ENCODE measurements around the gene CARD10. TPM values are rescaled to one million over a fixed set of nuclear protein-coding genes. Genes with fewer than 3 reads are reported as not detected.
A peak's percentile ranks its signal among the peaks of the same experiment; 100 is the strongest.
"Not testable (repeated sequence)": the region's sequence is repeated elsewhere in the genome, so short reads cannot be mapped to it uniquely, and the experiment has no call there.

CARD10 gene
- polyA plus RNA-seq, 1 of the 3 experiments (the other 2 are of a cell fraction): 14.5 TPM

- TF ChIP-seq YY1 (IDR thresholded peaks at IDR 0.05; ENCODE audit: low read depth) (no peak), RAD21 (IDR thresholded peaks at IDR 0.05; ENCODE audit: low read length) (no peak), EZH2phosphoT487 (IDR thresholded peaks at IDR 0.05; ENCODE audit: borderline replicate concordance, low read depth) (no peak), FOXM1 (IDR thresholded peaks at IDR 0.05; ENCODE audit: low read depth) (no peak), CHD2 (IDR thresholded peaks at IDR 0.05; ENCODE audit: low read length, partially characterized antibody) (no peak)
These were observed 23.7 kb upstream of the CARD10 start (continued) for GRCh38 chr22:37542959-37543358.

- not testable (repeated sequence) for DNase-seq; H3K9me2 ChIP-seq; H3K27ac ChIP-seq (ENCODE audit: low read depth in 2 of 2, low read length in 1 of 2); H3K27me3 ChIP-seq (ENCODE audit: insufficient read depth); H3K79me2 ChIP-seq (ENCODE audit: insufficient read depth); H4K20me1 ChIP-seq (ENCODE audit: insufficient read depth); H3K36me3 ChIP-seq (replicated peaks in 1 of 2; ENCODE audit: control insufficient read depth in 1 of 2, insufficient read depth in 2 of 2, low read length in 1 of 2); H3K9ac ChIP-seq; H3K9me3 ChIP-seq; H3K4me3 ChIP-seq (ENCODE audit: low read depth in 2 of 2, low read length in 1 of 2); H3F3A ChIP-seq (replicated peaks; ENCODE audit: insufficient read depth)
- Histone ChIP-seq H3K4me1 (ENCODE audit: control insufficient read depth in 1 of 2, insufficient read depth in 2 of 2, low read depth in 1 of 2, low read length in 1 of 2) (peaks cover 13 to 16% of the 10 kb centered on the region in 2 experiments; a peak in 3 of 4 replicates), H2AFZ (ENCODE audit: low read depth) (0 out of 2 replicates have a peak overlapping the region, but pooled peaks have one; percentile 54), H3K4me2 (0 out of 2 replicates have a peak overlapping the region, but pooled peaks have one; percentile 52)
- CTCF ChIA-PET: interaction anchor here (0.9 to 16.4 kb wide), 8 partner anchors 23 to 226 kb away, joined by 3 to 647 read pairs (median 4); partner anchors contain the start of gene CDC42EP1
- POLR2A ChIA-PET: interaction anchor here (0.9 kb wide), 1 partner anchor 23 kb away, joined by 3 read pairs; no protein-coding TSS in a partner anchor
- WGBS (ENCODE audit: low lambda C conversion rate): 93% methylated on average over 4 of the region's 4 CpGs
These were observed 23.2 kb upstream of the CARD10 start for GRCh38 chr22:37542416-37542815.

DNA sequence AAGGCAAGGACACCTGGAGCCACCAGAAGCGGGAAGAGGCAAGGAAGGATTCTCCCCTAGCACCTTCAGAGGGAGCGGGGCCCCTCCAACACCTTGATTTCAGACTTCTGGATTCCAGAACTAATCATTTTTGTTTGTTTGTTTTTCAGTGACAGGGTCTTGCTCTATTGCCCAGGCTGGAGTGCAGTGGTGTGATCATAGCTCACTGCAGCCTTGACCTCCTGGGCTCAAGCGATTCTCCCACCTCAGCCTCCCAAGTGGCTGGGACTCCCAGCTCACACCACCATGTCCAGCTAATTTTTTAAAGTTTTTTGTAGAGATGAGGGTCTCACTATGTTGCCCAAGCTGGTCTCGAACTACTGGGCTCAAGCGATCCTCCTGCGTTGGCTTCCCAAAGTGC lies 20.6 kb upstream of the CARD10 start:
- DNase-seq; H3K36me3 ChIP-seq (replicated peaks in 1 of 2; ENCODE audit: control insufficient read depth in 1 of 2, insufficient read depth in 2 of 2, low read length in 1 of 2); H3F3A ChIP-seq (replicated peaks; ENCODE audit: insufficient read depth); H3K4me3 ChIP-seq (ENCODE audit: low read depth in 2 of 2, low read length in 1 of 2); H3K9me2 ChIP-seq; H3K27me3 ChIP-seq (ENCODE audit: insufficient read depth); H3K9ac ChIP-seq; H3K27ac ChIP-seq (ENCODE audit: low read depth in 2 of 2, low read length in 1 of 2); H3K79me2 ChIP-seq (ENCODE audit: insufficient read depth); POLR2A ChIA-PET; H3K4me2 ChIP-seq; H3K9me3 ChIP-seq; H4K20me1 ChIP-seq (ENCODE audit: insufficient read depth): not testable (repeated sequence)
- Histone ChIP-seq H3K4me1 (ENCODE audit: control insufficient read depth in 1 of 2, insufficient read depth in 2 of 2, low read depth in 1 of 2, low read length in 1 of 2) (peaks cover 10 to 11% of the 10 kb centered on the region in 2 experiments; a peak in 3 of 4 replicates), H2AFZ (ENCODE audit: low read depth) (peak overlapping the region; percentile 29; the same call in 1 of the 2 replicates)
- CTCF ChIA-PET: interaction anchor here (0.8 to 16.4 kb wide), 21 partner anchors 10 to 281 kb away, joined by 3 to 647 read pairs (median 4); partner anchors contain the start of genes CARD10, CDC42EP1 and LGALS2
- WGBS (ENCODE audit: low lambda C conversion rate): 97% methylated on average over 6 of the region's 6 CpGs

DNA sequence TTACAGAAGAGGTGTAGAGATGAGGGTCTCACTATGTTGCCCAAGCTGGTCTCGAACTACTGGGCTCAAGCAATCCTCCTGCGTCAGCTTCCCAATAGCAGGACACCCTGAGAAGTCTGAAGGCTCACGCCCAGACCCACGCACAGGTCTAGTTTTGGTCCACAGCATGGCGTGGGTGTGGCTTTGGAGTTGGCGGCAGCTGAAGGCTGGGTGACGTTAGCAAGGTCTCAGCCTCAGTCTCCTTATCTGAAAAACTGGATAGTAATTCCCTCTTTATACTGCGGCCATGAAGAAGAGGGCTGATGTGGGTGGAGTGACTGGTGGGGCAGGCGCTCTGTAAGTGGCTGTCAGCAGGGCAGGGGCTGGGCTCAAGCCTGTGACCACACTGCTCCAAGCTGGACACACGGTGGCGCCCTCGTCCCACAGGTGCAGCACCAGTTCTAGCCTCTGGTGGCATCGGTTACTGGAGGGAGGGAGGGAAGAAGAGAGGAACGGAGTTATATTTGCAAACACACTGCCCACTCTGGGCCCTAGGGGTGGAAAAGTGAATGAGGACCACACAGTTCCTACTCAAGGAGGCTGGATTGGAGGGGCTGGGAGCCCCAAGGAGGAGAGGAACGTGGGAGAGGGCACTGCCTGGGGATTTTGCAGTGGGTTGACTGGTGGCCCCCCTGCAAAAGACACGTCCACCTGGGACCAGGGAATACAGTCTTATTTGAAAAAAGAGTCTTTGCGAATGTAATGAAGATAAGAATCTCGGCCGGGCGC lies 19.6 kb upstream of the CARD10 start:
- H3K9ac ChIP-seq: no peak overlapping the region
- H3K79me2 ChIP-seq (ENCODE audit: insufficient read depth): no peaks in the 10 kb centered on the region
- WGBS (ENCODE audit: low lambda C conversion rate): 23% methylated on average over 16 of the region's 20 CpGs
- peak overlapping the region in 1 of 2 experiments; percentile 40; a peak in 1 of 4 replicates for H3K4me3 ChIP-seq (ENCODE audit: low read depth in 2 of 2, low read length in 1 of 2)
- ChIA-PET CTCF (interaction anchor here (0.6 to 16.4 kb wide), 40 partner anchors 10 to 224 kb away, joined by 3 to 647 read pairs (median 4); partner anchors contain the start of genes CARD10, CDC42EP1 and LGALS2), POLR2A (no interaction called here)
- no peaks in the 10 kb centered on the region for H3K36me3 ChIP-seq (replicated peaks in 1 of 2; ENCODE audit: control insufficient read depth in 1 of 2, insufficient read depth in 2 of 2, low read length in 1 of 2)
- no peaks in the 10 kb centered on the region for H4K20me1 ChIP-seq (ENCODE audit: insufficient read depth)
- H3K4me1 ChIP-seq (ENCODE audit: control insufficient read depth in 1 of 2, insufficient read depth in 2 of 2, low read depth in 1 of 2, low read length in 1 of 2): peaks cover 10 to 11% of the 10 kb centered on the region in 2 experiments; a peak in 3 of 4 replicates
- no peaks in the 10 kb centered on the region for H3K27me3 ChIP-seq (ENCODE audit: insufficient read depth)
- no peak overlapping the region; the same call in 1 of the 2 replicates for H3K4me2 ChIP-seq
- H3K9me3 ChIP-seq: no peaks in the 10 kb centered on the region
- no peak overlapping the region for H3K27ac ChIP-seq (ENCODE audit: low read depth in 2 of 2, low read length in 1 of 2)
- no peaks in the 10 kb centered on the region for H3K9me2 ChIP-seq
- peak overlapping the region; percentile 72; the same call in 1 of the 2 replicates for H2AFZ ChIP-seq (ENCODE audit: low read depth)
- peak; percentile 93 for DNase-seq
- no peaks in the 10 kb centered on the region for H3F3A ChIP-seq (replicated peaks; ENCODE audit: insufficient read depth)
- TF ChIP-seq, protein P1, sequence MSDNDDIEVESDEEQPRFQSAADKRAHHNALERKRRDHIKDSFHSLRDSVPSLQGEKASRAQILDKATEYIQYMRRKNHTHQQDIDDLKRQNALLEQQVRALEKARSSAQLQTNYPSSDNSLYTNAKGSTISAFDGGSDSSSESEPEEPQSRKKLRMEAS (IDR thresholded peaks at IDR 0.05; ENCODE audit: low read depth): no peak
- no peak for TF ChIP-seq USF1 (IDR thresholded peaks at IDR 0.05; ENCODE audit: borderline replicate concordance, low read depth)
- TF ChIP-seq RFX5 (IDR thresholded peaks at IDR 0.05; ENCODE audit: low read length): peak; percentile 30; the same call in 1 of the 2 replicates
- TF ChIP-seq RXRA (IDR thresholded peaks at IDR 0.05; ENCODE audit: borderline replicate concordance, low read depth): no peak
- no peak for TF ChIP-seq TAF1 (IDR thresholded peaks at IDR 0.05; ENCODE audit: borderline replicate concordance, low read depth, low read length)
- TF ChIP-seq POLR2AphosphoS5 (IDR thresholded peaks at IDR 0.05; ENCODE audit: low read depth, low read length): no peak
- TF ChIP-seq, protein P2, sequence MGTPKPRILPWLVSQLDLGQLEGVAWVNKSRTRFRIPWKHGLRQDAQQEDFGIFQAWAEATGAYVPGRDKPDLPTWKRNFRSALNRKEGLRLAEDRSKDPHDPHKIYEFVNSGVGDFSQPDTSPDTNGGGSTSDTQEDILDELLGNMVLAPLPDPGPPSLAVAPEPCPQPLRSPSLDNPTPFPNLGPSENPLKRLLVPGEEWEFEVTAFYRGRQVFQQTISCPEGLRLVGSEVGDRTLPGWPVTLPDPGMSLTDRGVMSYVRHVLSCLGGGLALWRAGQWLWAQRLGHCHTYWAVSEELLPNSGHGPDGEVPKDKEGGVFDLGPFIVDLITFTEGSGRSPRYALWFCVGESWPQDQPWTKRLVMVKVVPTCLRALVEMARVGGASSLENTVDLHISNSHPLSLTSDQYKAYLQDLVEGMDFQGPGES (IDR thresholded peaks at IDR 0.05; ENCODE audit: low read depth, low read length): no peak
- TF ChIP-seq EZH2phosphoT487 (IDR thresholded peaks at IDR 0.05; ENCODE audit: borderline replicate concordance, low read depth): no peak
- TF ChIP-seq PBX3 (IDR thresholded peaks at IDR 0.05): no peak

Measured in SK-N-SH (cell line).